Activated gamma-delta T cell (primary cell): Measurements from ENCODE around the gene ZBTB32.

Experiments used
- DNase-seq: peaks from one replicate; lab custom pipeline; 2025; lab: John Stamatoyannopoulos, UW

The ZBTB32 gene

GRCh38 chr19:35752746-35753350, 48.5 kb downstream of the ZBTB32 start:
- no peak for DNase-seq

GRCh38 chr19:35753634-35754369, 49.4 kb downstream of the ZBTB32 start:
- DNase-seq = no peak

- no peak for DNase-seq
These were observed 50.2 kb downstream of the ZBTB32 start for GRCh38 chr19:35754370-35755130.

- DNase-seq = no peak
These were observed 50.8 kb downstream of the ZBTB32 start for GRCh38 chr19:35755131-35755549.

- DNase-seq = no peak
These were observed 51.4 kb downstream of the ZBTB32 start for GRCh38 chr19:35755550-35756376.

- no peak for DNase-seq
These were observed 52.2 kb downstream of the ZBTB32 start, which contains the start of gene HSPB6 for GRCh38 chr19:35756377-35757230. Gene HSPB6 (minus strand): TSS chr19:35757029. CDS start chr19:35757008, 21 bp downstream.

GRCh38 chr19:35757231-35757748, 52.9 kb downstream of the ZBTB32 start:
- DNase-seq = no peak

- DNase-seq = peak; percentile 94
These were observed 53.6 kb downstream of the ZBTB32 start, which contains the start of gene PROSER3 for GRCh38 chr19:35757749-35758608. Gene PROSER3 (plus strand): TSS chr19:35758176. CDS start chr19:35758216, 40 bp downstream.

- no peak for DNase-seq
These were observed 55.3 kb downstream of the ZBTB32 start for GRCh38 chr19:35759697-35760096.

GRCh38 chr19:35760711-35761349, 56.5 kb downstream of the ZBTB32 start:
- no peak for DNase-seq

GRCh38 chr19:35764432-35765315, 60.3 kb downstream of the ZBTB32 start:
- no peak for DNase-seq
